Measurements from ENCODE around the gene AFAP1.

The AFAP1 gene

GRCh38 chr4:7801641-7802040 is 138.0 kb downstream of the AFAP1 start:
- DNase-seq = no peak

- no peak for DNase-seq
Measured at GRCh38 chr4:7801001-7801400, 138.7 kb downstream of the AFAP1 start.

DNA sequence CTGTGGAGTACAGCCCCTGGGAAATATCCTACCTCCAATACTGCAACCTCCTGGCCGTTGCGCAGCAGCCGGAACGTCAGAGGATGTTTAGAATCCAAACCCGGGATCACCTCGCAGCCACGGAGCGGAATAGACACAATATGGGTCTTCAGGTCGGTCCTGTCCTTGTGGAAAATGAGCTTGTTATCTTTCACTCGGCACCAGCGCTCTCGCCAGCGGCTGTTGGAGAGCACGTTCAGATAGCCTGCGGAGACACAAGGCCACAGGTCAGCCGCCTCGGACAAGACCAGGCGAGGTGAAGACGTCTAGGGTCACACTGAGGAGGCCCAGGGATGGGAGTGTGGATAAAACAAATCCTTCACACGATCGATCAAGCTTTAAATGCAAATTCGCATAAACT is 139.3 kb downstream of the AFAP1 start:
- DNase-seq = no peak

GRCh38 chr4:7799736-7800135 is 139.9 kb downstream of the AFAP1 start:
- no peak for DNase-seq

GRCh38 chr4:7799306-7799705 is 140.4 kb downstream of the AFAP1 start:
- no peak for DNase-seq

GRCh38 chr4:7798178-7798995 is 141.3 kb downstream of the AFAP1 start:
- no peak for DNase-seq

DNA sequence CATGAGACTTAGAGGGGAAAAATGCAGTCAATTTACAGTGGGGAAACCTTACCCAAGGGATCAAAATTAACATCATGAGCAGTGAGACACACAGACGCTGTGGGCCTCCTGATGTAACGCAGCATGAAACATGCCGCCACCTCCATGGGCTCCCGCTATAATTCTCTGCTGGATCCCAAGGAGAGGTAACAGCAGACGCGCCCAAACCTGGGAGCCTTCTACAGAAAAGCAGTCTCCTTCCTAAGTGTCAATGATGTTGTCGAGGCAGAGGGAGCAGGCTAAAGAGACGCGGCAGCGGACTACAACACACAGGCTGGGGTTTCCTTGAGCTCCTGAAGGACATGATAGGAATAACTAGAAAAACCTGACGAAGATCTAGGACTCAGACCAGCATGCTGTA is 142.3 kb downstream of the AFAP1 start:
- no peak for DNase-seq

- DNase-seq = no peak
Measured at GRCh38 chr4:7795983-7796382, 143.7 kb downstream of the AFAP1 start.

- no peak for DNase-seq
Measured at GRCh38 chr4:7793186-7793585, 146.5 kb downstream of the AFAP1 start.

GRCh38 chr4:7792616-7793015 is 147.0 kb downstream of the AFAP1 start:
- DNase-seq = no peak

DNA sequence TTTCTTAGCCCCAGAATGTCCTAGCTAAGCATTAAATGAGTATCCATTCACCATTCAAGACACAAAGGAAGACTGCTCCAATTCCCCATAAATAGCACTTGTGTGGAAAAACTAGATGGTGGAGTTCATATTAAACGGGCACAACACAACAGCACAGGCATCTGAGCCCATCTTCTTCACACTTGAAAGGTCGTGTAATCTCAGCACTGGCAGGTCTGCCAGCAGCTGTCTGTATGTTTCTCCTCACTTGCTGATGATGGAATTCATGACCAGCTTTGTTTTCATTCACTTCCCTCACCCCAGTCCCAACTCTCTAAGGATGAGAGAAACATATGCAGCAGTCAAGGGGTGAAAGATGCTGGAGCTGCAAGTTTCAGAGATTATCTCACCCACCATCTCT is 148.7 kb downstream of the AFAP1 start:
- DNase-seq = no peak

DNA sequence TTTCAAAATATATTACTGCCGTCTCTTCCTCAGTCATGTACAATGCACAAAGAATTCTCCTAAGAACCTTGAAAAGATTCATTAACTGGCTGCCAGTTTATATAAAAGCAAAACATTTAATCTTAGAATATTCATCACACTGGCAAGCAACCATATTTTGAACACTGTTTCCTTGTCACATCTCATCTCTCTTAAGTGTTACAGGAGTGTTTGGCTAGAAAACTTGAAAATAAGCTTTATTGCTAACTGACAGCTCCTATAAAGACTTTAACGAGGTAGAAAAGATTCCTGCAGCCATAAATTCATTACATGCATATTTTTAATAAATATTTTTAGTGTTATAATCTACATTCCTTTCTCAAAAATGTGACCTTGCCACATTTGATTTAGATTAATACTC is 149.6 kb downstream of the AFAP1 start:
- DNase-seq = no peak

DNA sequence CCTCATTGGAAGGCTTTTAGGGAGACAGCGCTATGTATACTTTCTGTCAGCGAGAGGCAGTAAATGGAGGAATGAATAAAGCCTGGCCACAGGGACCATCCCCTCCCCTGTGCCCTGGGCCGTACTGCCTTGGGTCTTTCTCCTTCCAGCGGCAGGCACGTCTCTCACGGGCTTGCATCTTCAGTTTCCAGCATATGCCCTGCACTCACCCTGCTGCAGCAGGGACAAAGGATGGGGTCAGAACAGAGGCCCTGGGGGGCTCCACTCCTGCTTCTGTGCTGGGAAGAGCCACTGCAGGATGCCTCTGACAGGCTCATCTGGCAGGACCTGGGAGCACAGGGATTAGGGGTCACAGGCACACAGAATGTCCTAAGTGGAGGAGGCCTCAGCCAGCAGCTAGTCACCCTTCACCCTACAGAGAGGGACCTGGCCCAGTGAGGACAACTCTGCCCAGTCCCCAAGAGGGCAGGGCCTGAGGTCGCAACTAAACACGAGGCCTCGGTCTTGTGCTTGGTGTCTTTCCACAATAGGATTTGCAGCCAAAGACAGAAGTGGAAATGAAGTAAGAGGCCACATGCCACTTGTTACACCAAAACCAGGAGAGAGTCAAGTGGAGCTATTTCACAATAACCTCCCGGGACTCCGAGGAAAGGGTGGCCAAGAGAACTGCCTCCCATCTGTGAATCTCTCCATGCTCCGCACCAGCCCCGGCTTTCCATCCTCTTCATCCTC is 150.8 kb downstream of the AFAP1 start:
- no peak for DNase-seq

- no peak for DNase-seq
Measured at GRCh38 chr4:7788193-7788592, 151.5 kb downstream of the AFAP1 start.

DNA sequence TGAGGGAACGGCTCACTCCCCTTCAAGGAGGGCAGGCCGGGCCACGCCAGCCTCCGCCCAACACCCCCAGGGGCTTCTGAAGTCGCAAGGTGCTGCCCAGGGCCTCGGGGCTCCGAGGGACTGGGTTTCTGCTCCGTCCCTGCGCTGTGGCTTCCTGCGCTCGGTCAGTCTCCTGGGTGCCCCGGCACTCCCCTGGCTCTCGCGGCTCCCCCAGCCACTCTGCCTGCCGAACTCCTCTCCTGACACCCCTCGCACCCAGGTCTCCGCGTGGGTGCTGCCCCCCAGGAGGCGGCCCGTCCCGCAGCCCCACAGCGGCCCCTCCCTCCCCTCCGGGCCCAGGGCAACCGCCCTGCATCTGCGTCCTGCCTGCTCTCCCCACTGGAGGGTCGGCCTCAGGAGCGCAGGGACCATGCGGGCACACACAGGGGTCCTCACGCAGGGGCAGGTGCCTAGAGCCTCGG is 151.9 kb downstream of the AFAP1 start:
- no peak for DNase-seq

DNA sequence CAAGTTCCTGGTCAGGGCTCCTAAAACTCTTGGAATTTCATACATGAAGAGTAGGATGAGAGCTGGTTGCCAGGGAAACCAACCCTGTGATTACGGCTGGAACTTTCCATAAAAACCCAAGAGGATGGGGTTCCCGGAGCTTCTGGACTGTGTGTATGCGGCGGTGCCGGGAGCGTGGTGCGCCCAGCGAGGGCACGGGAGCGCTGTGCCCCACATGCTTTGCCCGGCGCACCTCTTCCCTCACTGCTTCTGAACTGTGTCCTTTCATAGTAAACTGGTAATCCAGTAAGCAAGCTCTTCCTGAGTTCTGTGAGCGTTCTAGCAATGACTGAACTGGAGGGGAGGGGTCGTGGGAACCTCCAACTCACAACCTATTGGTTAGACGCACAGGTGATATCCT is 152.6 kb downstream of the AFAP1 start:
- no peak for DNase-seq

DNA sequence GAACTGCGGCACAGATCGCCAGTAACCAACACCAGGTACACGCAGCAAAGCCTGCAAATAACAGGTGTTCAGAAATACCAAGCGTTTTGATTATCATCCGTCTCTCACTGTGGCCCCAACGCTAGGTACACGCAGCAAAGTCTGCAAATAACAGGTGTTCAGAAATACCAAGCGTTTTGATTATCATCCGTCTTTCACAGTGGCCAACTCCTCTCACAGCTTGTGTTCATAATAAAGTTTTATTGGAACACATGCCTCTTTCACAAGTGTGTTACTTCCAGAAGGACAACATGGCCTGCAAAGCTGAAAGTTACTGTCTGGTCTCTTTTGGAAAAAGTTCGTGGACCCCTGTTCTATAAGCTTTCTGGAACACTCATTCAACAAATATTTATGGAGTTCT is 153.1 kb downstream of the AFAP1 start:
- no peak for DNase-seq

GRCh38 chr4:7786040-7786439 is 153.6 kb downstream of the AFAP1 start:
- no peak for DNase-seq

GRCh38 chr4:7785017-7785416 is 154.6 kb downstream of the AFAP1 start:
- DNase-seq = no peak

DNA sequence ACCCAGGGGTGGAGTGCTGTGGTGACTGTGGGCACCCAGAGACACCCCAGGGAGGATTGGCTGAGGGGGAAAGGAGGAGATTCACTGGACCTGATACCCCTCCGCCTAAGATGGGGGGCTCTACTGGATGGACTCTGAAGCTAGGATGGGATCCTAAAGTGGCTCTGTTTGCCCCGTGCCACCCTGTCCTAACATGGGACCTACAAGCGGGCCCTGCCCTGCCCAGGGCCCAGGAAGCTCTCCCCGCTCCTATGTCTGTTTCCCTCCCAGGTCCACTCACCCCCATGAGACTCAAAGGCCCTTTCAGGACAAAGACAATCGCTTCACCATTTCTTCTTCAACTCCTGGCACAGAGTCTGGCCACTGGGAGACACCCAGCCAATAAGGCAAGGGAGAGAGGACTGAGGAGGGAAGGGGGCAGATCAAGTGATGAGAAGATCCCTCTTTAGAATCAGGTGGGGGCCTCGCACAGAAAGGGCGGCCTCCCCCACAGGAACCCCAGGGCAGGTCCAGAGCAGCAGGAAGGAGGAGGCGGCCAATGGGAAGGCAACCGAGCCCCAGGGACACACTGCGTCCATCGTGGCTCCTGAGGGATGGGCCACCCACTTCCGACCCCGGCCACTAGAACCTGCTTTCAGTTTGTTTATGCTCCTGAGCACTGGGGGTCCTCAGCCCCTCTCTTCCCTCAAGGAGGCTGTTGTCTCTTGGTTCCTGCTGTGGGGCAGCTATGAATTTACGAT is 155.4 kb downstream of the AFAP1 start:
- DNase-seq = no peak

- no peak for DNase-seq
Measured at GRCh38 chr4:7783541-7783940, 156.1 kb downstream of the AFAP1 start.

- no peak for DNase-seq
Measured at GRCh38 chr4:7782783-7783182, 156.9 kb downstream of the AFAP1 start.

DNA sequence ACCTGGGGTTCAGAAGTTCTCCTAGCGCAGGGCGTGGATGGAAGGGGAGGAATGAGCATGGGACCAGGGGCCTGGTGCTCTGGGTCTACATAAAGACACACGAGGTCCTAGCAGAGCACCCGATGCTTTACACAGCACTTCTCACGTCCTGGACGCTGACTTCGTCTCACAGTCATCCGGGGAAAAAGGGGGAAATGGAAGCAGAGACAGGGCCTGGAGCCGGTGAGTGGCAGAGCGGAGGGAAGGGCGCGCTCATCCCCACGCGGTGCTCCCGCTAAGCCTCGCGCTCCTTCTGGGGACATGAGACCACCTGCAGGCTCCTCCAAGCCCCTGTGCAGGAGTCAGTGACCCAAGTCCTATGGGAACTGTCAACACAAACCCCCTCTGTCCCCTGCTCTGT is 157.7 kb downstream of the AFAP1 start:
- no peak for DNase-seq

GRCh38 chr4:7781366-7781765 is 158.3 kb downstream of the AFAP1 start:
- no peak for DNase-seq

Measured in activated gamma-delta T cell treated with Interleukin-2 at 50 U/mL for 16 hours (primary cell).